ENCODE data around the gene SNORC. TPM values are rescaled to one million over a fixed set of nuclear protein-coding genes. Genes with fewer than 3 reads are reported as not detected.

SNORC gene
- total and polyA plus RNA-seq, 10 of the 15 experiments (the other 5 are each of a cell fraction or from before 2014, with no cell fraction given), result 0.04 to 0.74 (median 0.45) TPM; not detected in 4

DNA sequence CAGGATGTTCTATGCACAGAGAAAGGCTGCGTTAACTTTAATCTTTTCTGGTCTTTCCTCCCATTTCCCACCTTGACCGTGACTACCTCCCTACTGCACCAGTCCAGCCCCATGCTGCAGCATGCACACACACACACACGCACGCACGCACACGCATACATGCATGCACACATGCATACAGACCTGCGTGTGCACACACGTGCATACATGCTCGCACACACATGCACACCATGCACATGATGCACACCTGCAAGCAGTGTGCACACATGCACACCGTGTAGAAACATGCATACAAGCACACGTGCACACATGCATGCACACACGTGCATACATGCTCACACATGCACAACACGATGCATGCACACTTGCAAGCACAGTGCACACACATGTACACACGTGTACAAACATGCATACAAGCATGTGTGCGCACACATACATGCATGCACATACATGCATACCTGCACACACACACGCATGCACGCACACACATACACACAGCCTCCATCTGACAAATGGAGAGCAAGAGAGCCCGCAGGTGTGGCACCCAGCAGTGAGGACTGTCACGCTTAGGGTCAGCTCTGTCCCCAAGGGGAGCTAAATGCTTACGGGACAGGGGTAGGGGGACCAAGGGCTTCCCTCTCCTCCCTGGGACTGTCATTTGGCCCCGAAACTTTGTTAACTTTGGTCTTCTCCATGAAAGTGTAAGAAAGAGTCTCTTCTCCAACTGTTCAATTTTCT is 18.2 kb downstream of the SNORC start:
- no peak for ATAC-seq
- no peak for FAIRE-seq
- in situ Hi-C loops (cut with MboI) (no loop called here), intact Hi-C loops (cut with micrococcal nuclease; ENCODE audit: unreplicated experiment) (no loop called here)
- H2AFZ ChIP-seq (ENCODE audit: control insufficient read depth, low read depth, low read length), result no peak overlapping the region
- H3K4me1 ChIP-seq (ENCODE audit: control insufficient read depth, insufficient read depth, low read length), result no peaks in the 10 kb centered on the region
- DNase-seq (ENCODE audit: low read depth, low spot score), result no peak
- no peaks in the 10 kb centered on the region for H4K20me1 ChIP-seq (ENCODE audit: control insufficient read depth, insufficient read depth)
- CTCF ChIA-PET, result interaction anchor here (0.5 kb wide), 1 partner anchor 68 kb away, joined by 5 read pairs; no protein-coding TSS in a partner anchor
- RAD21 ChIA-PET (ENCODE audit: unreplicated experiment), result no interaction called here
- no peaks in the 10 kb centered on the region; a peak in 1 of 4 replicates for H3K27me3 ChIP-seq (replicated peaks in 1 of 2; ENCODE audit: control insufficient read depth in 2 of 2, insufficient read depth in 2 of 2, low read length in 1 of 2)
- H3K27ac ChIP-seq (ENCODE audit: control insufficient read depth, insufficient read depth), result no peak overlapping the region
- H3K9me3 ChIP-seq (replicated peaks; ENCODE audit: control insufficient read depth, insufficient read depth, low read length), result no peaks in the 10 kb centered on the region
- H3K79me2 ChIP-seq (ENCODE audit: control insufficient read depth, insufficient read depth, low read length), result no peaks in the 10 kb centered on the region
- no peak overlapping the region for H3K4me3 ChIP-seq
- POLR2A ChIA-PET, result no interaction called here
- no TSS peak for BruUV-seq (replicated peaks)
- no peaks in the 10 kb centered on the region for H3K36me3 ChIP-seq (ENCODE audit: control insufficient read depth in 2 of 2, insufficient read depth in 2 of 2, low read length in 1 of 2)
- TF ChIP-seq BCL3 (IDR thresholded peaks at IDR 0.05; ENCODE audit: borderline replicate concordance, insufficient read depth, low read depth, low read length, poor library complexity, severe bottlenecking) (peak; percentile 60), IKZF1 (conservative IDR thresholded peaks at IDR 0.05) (no peak)
- TF ChIP-seq, protein P1, sequence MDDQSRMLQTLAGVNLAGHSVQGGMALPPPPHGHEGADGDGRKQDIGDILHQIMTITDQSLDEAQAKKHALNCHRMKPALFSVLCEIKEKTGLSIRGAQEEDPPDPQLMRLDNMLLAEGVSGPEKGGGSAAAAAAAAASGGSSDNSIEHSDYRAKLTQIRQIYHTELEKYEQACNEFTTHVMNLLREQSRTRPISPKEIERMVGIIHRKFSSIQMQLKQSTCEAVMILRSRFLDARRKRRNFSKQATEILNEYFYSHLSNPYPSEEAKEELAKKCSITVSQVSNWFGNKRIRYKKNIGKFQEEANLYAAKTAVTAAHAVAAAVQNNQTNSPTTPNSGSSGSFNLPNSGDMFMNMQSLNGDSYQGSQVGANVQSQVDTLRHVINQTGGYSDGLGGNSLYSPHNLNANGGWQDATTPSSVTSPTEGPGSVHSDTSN (IDR thresholded peaks at IDR 0.05; ENCODE audit: insufficient replicate concordance, low read depth, low read length), result peak; percentile 10
- no peak overlapping the region for H3K4me2 ChIP-seq (ENCODE audit: control insufficient read depth, insufficient read depth)
- no peak overlapping the region for H3K9ac ChIP-seq (ENCODE audit: control insufficient read depth, insufficient read depth, low read length)
- SMC1A ChIA-PET (ENCODE audit: uncharacterized antibody, unreplicated experiment), result no interaction called here
- 79% methylated on average over 21 of the region's 21 CpGs for WGBS (ENCODE audit: insufficient coverage, insufficient replicate concordance, low lambda C conversion rate, missing lambda C conversion rate)

All from GM12878 (cell line).